ENCODE measurements around the gene SMAD3.
"Not testable (repeated sequence)": the region's sequence is repeated elsewhere in the genome, so short reads cannot be mapped to it uniquely, and the experiment has no call there.

SMAD3 gene

DNA sequence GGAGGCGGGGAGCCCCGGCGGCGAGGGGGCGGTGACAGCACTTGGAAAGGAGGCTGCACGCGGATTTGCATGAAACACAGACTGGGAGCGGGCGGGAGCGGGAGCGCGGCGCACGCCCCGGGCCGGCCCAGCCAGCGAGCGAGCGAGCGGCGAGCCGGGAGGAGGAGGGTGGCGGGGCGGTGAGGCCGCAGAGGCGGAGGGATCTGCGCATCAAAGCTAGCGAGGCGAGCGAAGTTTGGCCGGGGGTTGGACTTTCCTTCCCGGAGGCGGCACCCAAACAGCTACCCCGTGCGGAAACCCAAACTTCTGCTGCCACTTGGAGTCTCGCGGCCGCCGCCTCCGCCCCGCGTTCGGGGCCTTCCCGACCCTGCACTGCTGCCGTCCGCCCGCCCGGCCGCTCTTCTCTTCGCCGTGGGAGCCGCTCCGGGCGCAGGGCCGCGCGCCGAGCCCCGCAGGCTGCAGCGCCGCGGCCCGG is at the start of gene SMAD3:
Gene SMAD3, plus strand, starts transcription at position 72 of the 475 bp plus-strand sequence. CDS start 553 bp downstream, outside the sequence.
- DNase-seq: peak; percentile 73 to 79

GRCh38 chr15:67017311-67017710 is 48.1 kb upstream of the SMAD3 start:
- DNase-seq: peak; percentile 40 to 61

DNA sequence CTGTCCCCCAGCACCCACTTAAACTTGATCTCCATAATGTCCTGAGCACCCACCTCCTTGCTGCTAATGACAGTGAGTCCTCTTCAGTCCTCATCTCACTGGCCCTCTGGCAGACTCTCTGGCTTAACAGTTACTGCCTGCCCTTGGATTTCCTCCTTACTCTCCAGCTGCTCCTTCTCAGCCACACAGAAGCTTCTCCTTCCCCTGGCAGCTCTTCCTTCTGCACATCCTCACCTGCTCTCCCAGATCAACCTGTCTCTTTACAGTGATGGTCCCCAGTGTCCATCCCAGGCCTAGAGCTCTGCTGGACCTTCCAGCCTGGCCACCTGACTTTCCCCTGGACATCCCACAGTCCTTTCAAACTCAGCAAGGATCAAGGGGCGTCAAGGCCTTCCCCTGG is 47.4 kb upstream of the SMAD3 start:
- no peak for DNase-seq

- DNase-seq: no peak
Measured at GRCh38 chr15:67018441-67018840, 47.0 kb upstream of the SMAD3 start.

GRCh38 chr15:67019069-67019468 is 46.3 kb upstream of the SMAD3 start:
- DNase-seq: no peak

DNA sequence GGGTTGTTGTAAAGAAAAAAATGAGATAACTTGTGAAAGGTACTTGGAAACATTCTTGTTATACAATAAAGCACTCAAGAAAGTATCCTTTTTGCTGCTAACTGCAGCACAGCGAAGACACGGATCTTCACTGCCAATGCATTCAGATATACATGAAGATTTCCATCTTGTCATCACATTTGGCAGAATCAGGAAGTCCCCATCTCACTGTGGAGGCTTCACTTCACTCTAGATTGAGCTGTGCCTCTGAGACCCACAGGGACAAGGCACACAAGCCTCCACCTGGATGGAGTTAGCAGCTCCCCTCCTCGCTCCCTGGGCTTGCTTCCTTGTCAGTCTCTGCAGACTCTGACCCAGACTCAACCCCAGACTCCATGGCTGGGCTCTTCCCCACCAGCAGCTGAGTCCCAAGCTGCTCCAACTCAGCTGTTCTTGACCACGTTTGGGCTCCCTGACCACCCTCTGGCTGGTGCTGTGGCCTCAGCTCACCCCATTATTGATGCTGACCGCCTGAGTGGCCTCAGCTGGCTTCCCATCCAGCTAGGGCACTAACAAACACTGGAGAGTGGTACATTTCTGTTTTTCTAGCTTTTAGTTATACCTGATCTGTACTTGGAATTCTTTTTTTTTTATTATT is 45.4 kb upstream of the SMAD3 start:
- peak in 1 of 2 experiments; percentile 22 for DNase-seq

DNA sequence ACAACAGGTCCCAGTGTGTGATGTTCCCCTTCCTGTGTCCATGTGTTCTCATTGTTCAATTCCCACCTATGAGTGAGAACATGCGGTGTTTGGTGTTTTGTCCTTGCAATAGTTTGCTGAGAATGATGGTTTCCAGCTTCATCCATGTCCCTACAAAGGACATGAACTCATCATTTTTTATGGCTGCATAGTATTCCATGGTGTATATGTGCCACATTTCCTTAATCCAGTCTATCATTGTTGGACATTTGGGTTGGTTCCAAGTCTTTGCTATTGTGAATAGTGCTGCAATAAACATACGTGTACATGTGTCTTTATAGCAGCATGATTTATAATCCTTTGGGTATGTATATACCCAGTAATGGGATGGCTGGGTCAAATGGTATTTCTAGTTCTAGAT is 44.7 kb upstream of the SMAD3 start:
- DNase-seq: not testable (repeated sequence)

- DNase-seq: no peak
Measured at GRCh38 chr15:67021455-67021854, 43.9 kb upstream of the SMAD3 start.

GRCh38 chr15:67022587-67023105 is 42.8 kb upstream of the SMAD3 start:
- no peak for DNase-seq

- no peak for DNase-seq
Measured at GRCh38 chr15:67023517-67024313, 41.7 kb upstream of the SMAD3 start.

DNA sequence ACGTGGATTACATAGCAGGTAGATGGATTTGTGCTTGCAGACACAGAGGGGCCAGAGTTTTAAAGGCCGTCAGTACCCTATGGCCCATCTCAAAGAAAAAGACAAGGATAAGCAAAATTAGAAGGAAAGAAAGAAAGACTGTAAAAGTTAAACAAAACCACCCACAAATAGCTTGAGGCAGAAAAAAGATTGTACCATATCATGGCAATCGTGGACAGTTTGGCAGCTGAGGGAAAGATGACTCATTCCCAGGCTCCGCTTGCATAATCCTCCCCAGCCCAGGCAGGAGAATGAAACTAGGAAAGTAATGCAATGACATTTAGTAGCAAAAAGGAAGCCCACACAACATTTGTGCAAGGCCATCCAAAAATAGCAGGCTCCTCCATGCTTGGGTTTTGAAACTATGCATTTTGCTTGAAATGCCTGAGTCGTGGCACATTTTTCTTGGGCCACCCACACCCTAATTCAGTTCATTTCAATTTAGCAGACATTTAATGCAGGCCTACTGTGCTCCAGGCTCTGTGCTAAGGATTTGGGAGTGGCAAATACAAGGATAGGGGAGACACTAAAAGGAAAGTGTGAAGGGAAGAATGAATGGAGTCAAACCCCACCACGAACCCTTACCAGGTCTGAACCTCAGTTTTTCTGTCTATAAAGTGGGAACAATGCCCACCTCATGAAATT is 40.9 kb upstream of the SMAD3 start:
- DNase-seq: peak; percentile 97

DNA sequence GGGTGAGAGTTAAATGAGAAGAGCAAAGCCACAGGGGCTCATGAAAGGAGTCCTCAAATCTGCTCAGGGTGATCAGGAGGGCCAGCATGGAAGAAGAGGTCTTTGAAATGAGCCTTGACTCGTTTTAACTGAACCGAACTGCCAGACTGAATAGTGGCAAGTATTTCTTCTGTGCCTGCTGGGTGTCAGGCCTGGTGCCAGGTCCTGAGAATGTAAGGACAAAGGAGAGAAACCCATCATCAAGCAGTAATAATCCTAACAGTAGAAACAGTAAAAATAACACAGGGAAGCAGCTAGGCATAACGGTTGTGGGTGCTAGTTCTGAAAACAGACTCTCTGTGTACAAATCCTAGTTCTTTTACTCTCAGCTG is 40.4 kb upstream of the SMAD3 start:
- DNase-seq: peak; percentile 21 to 55

DNA sequence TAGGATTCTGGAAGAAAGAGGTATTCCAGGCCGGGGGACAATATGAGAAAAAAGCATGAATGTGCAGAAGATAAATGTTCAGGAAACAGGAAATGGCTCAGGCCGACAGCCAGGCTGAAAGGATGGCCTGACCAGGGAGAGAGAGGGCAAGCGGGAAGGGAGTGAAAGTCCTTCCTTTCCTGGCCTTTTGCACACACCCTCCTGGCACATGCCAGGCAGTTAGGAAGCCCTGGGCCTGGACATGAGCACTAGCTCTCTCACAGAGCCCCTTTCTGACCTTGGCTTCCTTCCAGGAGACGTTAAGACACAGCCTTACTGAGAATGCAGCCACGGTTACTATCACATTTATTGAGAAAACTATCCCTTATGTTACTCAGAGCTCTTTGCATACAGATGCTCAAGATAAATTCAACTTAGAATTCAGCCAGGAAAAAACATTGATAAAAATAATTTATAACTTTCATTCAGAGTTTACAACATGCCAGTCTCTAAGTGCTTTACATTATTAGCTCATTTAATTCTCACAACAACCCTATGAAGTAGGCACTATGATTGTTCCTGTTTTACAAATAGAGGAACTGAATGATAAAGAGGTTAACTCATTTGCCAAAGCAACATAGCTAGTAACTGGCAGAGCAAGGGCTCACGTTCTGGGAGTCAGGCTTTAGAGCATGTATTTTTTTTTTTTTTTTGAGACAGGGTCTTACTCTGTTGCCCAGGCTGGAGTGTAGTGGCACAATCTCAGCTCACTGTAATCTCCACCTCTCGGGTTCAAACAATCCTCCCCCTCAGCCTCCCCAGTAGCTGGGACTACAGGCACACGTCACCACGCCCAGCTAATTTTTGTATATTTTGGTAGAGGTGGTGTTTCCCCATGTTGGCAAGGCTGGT is 39.4 kb upstream of the SMAD3 start:
- DNase-seq: peak; percentile 40 to 69

- DNase-seq: no peak
Measured at GRCh38 chr15:67026610-67026967, 38.8 kb upstream of the SMAD3 start.

DNA sequence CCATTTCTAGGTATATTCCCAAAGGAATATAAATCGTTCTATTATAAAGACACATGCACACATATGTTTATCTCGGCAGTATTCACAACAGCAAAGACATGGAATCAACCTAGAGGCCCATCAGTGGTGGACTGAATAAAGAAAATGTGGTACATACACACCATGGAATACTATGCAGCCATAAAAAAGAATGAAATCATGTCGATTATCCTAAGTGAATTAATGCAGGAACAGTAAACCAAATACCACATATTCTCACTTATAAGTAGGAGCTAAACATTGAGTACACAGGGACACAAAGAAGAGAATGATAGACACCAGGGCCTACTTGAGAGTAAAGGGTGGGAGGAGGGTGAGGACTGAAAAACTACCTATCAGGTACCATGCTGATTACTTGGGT is 37.0 kb upstream of the SMAD3 start:
- not testable (repeated sequence) for DNase-seq

GRCh38 chr15:67030036-67030762 is 35.2 kb upstream of the SMAD3 start:
- DNase-seq: no peak

DNA sequence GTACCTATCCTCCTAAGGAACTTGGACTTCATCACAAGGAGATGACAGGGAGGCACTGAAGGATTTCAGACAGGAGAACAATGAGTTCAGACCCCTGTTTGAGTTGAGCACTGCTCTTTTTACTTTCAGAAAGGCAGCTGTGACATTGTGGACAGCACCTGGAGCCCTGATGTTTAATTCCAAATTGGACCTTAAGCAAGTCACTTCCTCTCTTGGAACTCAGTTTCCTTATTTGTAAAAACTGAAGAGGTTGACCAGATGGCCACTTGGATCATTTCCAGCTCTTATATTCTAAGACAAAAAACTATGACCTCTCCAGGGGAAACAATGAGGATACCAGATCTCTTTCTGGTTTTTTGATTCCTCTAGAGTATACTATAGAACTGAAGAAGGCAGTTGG is 34.1 kb upstream of the SMAD3 start:
- no peak for DNase-seq

DNA sequence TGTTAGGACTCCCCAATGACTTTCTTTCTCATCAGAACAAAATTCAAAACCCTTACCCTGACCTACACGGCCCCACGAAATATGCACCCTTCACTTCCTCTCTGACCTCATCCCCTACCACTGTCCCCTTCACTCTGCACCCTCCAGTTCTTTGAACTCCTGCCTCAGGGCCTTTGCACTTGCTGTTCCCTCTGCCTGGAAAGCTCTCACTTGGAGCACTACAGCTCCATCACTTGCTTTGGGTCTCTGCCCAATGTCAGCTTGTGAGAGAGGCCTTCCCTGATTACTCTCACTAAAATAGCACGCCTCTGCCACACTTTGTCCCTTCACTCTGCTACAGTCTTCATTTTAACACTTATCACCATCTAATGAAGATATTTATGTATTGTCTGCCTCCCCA is 32.8 kb upstream of the SMAD3 start:
- no peak for DNase-seq

- DNase-seq: no peak
Measured at GRCh38 chr15:67033012-67033411, 32.4 kb upstream of the SMAD3 start.

- no peak for DNase-seq
Measured at GRCh38 chr15:67033571-67034044, 31.8 kb upstream of the SMAD3 start.

GRCh38 chr15:67035886-67036285 is 29.5 kb upstream of the SMAD3 start:
- no peak for DNase-seq
